ENCODE measurements around the gene FOXL3.

DNA sequence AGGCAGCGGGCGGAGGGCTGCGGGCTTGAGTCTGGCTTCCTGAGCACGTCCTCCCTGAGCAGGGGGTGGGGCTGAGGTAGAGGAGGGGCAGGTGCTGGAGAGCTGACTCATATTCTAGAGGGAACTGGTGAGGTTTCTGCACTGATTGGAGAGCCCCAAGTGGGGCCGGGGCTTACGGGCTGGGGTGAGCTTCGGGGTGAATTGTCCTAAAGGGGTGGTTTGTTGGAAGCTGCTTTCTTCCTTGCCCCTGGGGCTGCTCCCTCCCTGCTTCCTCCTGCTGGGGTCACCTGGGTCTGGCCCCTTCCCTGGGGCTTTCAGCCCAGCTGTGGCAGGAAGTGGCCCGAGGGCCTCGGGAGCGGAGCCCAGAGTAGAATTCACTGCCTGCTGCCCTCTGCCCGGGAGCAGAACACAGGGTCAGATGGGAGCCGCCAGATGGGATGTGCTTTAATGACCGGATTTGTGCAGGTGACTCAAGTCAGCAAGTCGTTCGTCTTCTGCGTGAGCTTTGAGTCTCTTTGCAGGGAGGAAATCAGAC is 49.0 kb upstream of the FOXL3 start:
- TF ChIP-seq POLR2A (IDR thresholded peaks at IDR 0.05): no peak
- TF ChIP-seq, protein P1, sequence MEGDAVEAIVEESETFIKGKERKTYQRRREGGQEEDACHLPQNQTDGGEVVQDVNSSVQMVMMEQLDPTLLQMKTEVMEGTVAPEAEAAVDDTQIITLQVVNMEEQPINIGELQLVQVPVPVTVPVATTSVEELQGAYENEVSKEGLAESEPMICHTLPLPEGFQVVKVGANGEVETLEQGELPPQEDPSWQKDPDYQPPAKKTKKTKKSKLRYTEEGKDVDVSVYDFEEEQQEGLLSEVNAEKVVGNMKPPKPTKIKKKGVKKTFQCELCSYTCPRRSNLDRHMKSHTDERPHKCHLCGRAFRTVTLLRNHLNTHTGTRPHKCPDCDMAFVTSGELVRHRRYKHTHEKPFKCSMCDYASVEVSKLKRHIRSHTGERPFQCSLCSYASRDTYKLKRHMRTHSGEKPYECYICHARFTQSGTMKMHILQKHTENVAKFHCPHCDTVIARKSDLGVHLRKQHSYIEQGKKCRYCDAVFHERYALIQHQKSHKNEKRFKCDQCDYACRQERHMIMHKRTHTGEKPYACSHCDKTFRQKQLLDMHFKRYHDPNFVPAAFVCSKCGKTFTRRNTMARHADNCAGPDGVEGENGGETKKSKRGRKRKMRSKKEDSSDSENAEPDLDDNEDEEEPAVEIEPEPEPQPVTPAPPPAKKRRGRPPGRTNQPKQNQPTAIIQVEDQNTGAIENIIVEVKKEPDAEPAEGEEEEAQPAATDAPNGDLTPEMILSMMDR (IDR thresholded peaks at IDR 0.05): no peak

Measured in uterus (tissue), 2 donors.